AG04449 (cell line): ENCODE measurements around the gene ROBO1.

Experiments
- CTCF ChIA-PET: fragments of 350-600 bp; formaldehyde crosslinking; extraction: SDS; loops from one replicate; lab custom pipeline; 2021; ENCODE audit warnings: antibody characterized with exemption; lab: Yijun Ruan, JAX
- POLR2A ChIA-PET: fragments of 400-600, 350-600 bp; formaldehyde crosslinking; extraction: SDS; loops from one replicate; lab custom pipeline; 2020; ENCODE audit warnings: antibody characterized with exemption, inconsistent platforms; lab: Yijun Ruan, JAX
- DNase-seq: peaks from one replicate; pipeline ENCODE4 v3.0.0-alpha.2; 2010; ENCODE audit warnings: low read depth, low spot score
- H3K4me3 ChIP-seq: 2 replicates; pipeline ENCODE4 v1.5.1; 2011; ENCODE audit warnings: low read depth, mild to moderate bottlenecking, control low read depth, low read length
- CTCF ChIP-seq: IDR thresholded peaks from one replicate; pipeline ENCODE4 v1.5.1; 2011; ENCODE audit warnings: mild to moderate bottlenecking, moderate library complexity, low read length, control low read depth, inconsistent platforms; ENCODE audit not compliant: insufficient read depth; ENCODE audit errors: missing control alignments

The ROBO1 gene

GRCh38 chr3:79040701-79041100, 727.1 kb downstream of the ROBO1 start:
- H3K4me3 ChIP-seq: no peak overlapping the region
- ChIA-PET CTCF (no interaction called here), POLR2A (no interaction called here)
- DNase-seq: peak; percentile 58
- TF ChIP-seq CTCF: no peak

- no peak for TF ChIP-seq CTCF
- CTCF ChIA-PET: interaction anchor here (1.0 to 1.5 kb wide), 2 partner anchors 13 to 393 kb away, joined by 4 to 8 read pairs; no protein-coding TSS in a partner anchor
- no peak for DNase-seq
- H3K4me3 ChIP-seq: no peak overlapping the region
- POLR2A ChIA-PET: no interaction called here
Observed at GRCh38 chr3:79040091-79040490, 727.7 kb downstream of the ROBO1 start.

GRCh38 chr3:79039192-79039591, 728.6 kb downstream of the ROBO1 start:
- CTCF ChIA-PET: interaction anchor here (1.0 to 1.5 kb wide), 2 partner anchors 12 to 392 kb away, joined by 4 to 8 read pairs; no protein-coding TSS in a partner anchor
- POLR2A ChIA-PET: no interaction called here
- no peak for TF ChIP-seq CTCF
- no peak for DNase-seq
- H3K4me3 ChIP-seq: no peak overlapping the region

- ChIA-PET POLR2A (no interaction called here), CTCF (interaction anchor here (1.5 kb wide), 1 partner anchor 392 kb away, joined by 8 read pairs; no protein-coding TSS in a partner anchor)
- DNase-seq: no peak
- H3K4me3 ChIP-seq: no peak overlapping the region
- no peak for TF ChIP-seq CTCF
Observed at GRCh38 chr3:79038636-79039035, 729.2 kb downstream of the ROBO1 start.

- no peak for TF ChIP-seq CTCF
- POLR2A ChIA-PET: no interaction called here
- H3K4me3 ChIP-seq: no peak overlapping the region
- DNase-seq: no peak
- CTCF ChIA-PET: no interaction called here
Observed at GRCh38 chr3:79038057-79038456, 729.7 kb downstream of the ROBO1 start.

- TF ChIP-seq CTCF: peak; percentile 40
- ChIA-PET POLR2A (no interaction called here), CTCF (interaction anchor here (0.6 to 6.4 kb wide), 18 partner anchors 8 to 1930 kb away, joined by 3 to 91 read pairs (median 4); no protein-coding TSS in a partner anchor)
- DNase-seq: no peak
- H3K4me3 ChIP-seq: no peak overlapping the region
Observed at GRCh38 chr3:79032686-79033318, 735.0 kb downstream of the ROBO1 start.
